ENCODE data around the gene KLC4. TPM values are rescaled to one million over a fixed set of nuclear protein-coding genes. Genes with fewer than 3 reads are reported as not detected.

KLC4 gene
- total RNA-seq, 3 donors from 2014 or later, result 69.1 to 144 (median 99.1) TPM

DNA sequence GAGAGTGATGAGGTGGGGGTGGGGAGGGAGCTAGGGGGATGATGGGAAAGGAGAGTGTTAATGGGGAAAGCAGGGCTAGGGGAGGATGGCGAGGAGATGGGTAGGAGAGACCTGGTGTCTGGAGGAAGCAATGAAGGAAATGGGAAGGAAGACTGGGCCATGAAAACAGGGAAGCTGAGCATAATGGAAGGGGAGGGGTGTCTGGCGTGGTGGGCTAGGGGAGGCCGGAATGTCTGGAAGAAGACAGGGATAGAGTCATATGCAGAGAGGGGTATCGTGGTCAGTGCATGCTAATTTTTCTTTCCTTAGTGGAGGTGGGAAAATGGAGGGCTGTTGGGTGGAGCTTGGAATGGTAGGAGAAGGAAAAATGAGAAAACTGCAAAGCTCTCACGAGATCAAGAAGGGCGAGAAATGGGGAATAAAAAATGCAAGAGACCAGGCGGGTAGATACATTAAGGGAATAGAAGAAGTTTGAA is 45.0 kb upstream of the KLC4 start:
- Histone ChIP-seq H3K36me3 (ENCODE audit: low read depth) (peaks cover 4% of the 10 kb centered on the region), H3K4me1 (ENCODE audit: low read depth) (peaks cover 29% of the 10 kb centered on the region), H3K9me3 (no peaks in the 10 kb centered on the region), H3K4me3 (peak overlapping the region; percentile 31)
- DNase-seq, result no peak
- TF ChIP-seq, protein P1, sequence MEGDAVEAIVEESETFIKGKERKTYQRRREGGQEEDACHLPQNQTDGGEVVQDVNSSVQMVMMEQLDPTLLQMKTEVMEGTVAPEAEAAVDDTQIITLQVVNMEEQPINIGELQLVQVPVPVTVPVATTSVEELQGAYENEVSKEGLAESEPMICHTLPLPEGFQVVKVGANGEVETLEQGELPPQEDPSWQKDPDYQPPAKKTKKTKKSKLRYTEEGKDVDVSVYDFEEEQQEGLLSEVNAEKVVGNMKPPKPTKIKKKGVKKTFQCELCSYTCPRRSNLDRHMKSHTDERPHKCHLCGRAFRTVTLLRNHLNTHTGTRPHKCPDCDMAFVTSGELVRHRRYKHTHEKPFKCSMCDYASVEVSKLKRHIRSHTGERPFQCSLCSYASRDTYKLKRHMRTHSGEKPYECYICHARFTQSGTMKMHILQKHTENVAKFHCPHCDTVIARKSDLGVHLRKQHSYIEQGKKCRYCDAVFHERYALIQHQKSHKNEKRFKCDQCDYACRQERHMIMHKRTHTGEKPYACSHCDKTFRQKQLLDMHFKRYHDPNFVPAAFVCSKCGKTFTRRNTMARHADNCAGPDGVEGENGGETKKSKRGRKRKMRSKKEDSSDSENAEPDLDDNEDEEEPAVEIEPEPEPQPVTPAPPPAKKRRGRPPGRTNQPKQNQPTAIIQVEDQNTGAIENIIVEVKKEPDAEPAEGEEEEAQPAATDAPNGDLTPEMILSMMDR (IDR thresholded peaks at IDR 0.05), result no peak
- ATAC-seq, result no peak
- intact Hi-C loops (cut with DNase I, micrococcal nuclease), result no loop called here

- Histone ChIP-seq H3K4me3 (no peak overlapping the region), H3K36me3 (ENCODE audit: low read depth) (peaks cover 4% of the 10 kb centered on the region), H3K9me3 (no peaks in the 10 kb centered on the region), H3K4me1 (ENCODE audit: low read depth) (peaks cover 32% of the 10 kb centered on the region)
- intact Hi-C loops (cut with DNase I, micrococcal nuclease), result no loop called here
- TF ChIP-seq, protein P1 (IDR thresholded peaks at IDR 0.05), result no peak
- DNase-seq (no peak), ATAC-seq (no peak)
These were observed 43.1 kb upstream of the KLC4 start for GRCh38 chr6:43016176-43016942.

DNA sequence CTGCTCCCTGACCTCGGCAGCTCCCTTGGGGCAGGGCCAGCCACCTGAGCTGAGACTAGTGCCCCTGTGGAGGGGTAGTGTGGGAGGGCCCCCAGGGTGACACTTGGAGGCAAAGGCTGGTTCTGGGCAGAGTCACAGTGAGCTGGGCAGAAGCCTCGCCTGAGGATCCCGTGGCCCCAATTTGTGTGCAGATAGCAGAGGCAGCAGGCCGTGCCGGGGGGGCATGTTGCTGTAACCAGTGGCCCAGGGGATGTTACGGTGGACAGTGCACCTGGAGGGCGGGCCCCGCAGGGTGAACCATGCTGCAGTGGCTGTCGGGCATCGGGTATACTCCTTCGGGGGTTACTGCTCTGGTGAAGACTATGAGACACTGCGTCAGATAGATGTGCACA is 42.5 kb upstream of the KLC4 start:
- peaks cover 32% of the 10 kb centered on the region for H3K4me1 ChIP-seq (ENCODE audit: low read depth)
- H3K9me3 ChIP-seq, result no peaks in the 10 kb centered on the region
- H3K4me3 ChIP-seq, result no peak overlapping the region
- TF ChIP-seq, protein P1 (IDR thresholded peaks at IDR 0.05), result no peak
- DNase-seq, result no peak
- no peak for ATAC-seq
- H3K36me3 ChIP-seq (ENCODE audit: low read depth), result peaks cover 4% of the 10 kb centered on the region
- intact Hi-C loops (cut with DNase I, micrococcal nuclease), result no loop called here

GRCh38 chr6:43019152-43019551 is 40.3 kb upstream of the KLC4 start:
- Histone ChIP-seq H3K4me3 (no peak overlapping the region), H3K4me1 (ENCODE audit: low read depth) (peaks cover 30% of the 10 kb centered on the region), H3K36me3 (ENCODE audit: low read depth) (no peaks in the 10 kb centered on the region), H3K9me3 (no peaks in the 10 kb centered on the region)
- ATAC-seq, result no peak
- intact Hi-C loops (cut with DNase I, micrococcal nuclease), result no loop called here
- TF ChIP-seq, protein P1 (IDR thresholded peaks at IDR 0.05), result no peak
- no peak for DNase-seq

DNA sequence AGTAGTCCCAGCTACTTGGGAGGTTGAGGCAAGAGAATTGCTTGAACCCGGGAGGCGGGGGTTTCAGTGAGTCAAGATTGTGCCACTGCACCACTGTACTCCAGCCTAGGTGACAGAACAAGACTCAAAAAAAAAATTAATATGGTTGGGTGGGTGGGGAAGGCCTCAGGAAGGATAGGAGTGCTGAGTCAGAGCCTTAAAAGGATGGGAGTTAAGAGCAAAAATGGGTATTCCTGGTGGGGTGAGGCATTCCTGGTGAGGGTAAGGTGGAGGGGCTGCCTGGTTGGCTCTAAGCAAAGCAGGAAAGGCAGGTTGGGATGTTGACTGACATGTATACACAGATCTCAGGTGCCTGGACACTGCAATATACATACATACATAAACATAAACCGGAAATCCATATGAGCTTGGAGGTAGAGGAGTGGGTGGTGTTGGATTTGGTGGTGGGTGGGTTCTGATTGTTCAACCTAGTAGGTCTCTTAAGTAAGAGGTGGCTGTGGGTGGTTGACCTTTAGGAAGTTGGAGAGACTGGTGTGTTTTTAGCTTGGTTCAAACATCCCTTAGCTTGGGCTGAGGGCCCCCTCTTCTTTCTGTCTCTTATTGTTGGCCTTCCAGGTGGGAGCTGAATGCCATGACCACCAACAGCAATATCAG is 39.3 kb upstream of the KLC4 start:
- peaks cover 24% of the 10 kb centered on the region for H3K4me1 ChIP-seq (ENCODE audit: low read depth)
- no peaks in the 10 kb centered on the region for H3K9me3 ChIP-seq
- intact Hi-C loops (cut with DNase I, micrococcal nuclease), result no loop called here
- TF ChIP-seq, protein P1 (IDR thresholded peaks at IDR 0.05), result no peak
- H3K36me3 ChIP-seq (ENCODE audit: low read depth), result no peaks in the 10 kb centered on the region
- H3K4me3 ChIP-seq, result no peak overlapping the region
- no peak for DNase-seq
- no peak for ATAC-seq

All from mucosa of descending colon (tissue), 3 donors.